HCEC 1CT (cell line): Measurements from ENCODE around the gene PCDHGA4.
"Not testable (repeated sequence)": the region's sequence is repeated elsewhere in the genome, so short reads cannot be mapped to it uniquely, and the experiment has no call there.

Experiments used
- DNase-seq: peaks from one replicate; pipeline ENCODE4 v3.0.0-alpha.2; 2017

PCDHGA4 gene

GRCh38 chr5:141349917-141350619 lies 4.8 kb upstream of the PCDHGA4 start, which contains the start of gene PCDHGB1:
TSS of gene PCDHGB1 (plus strand) at chr5:141350099. CDS start at chr5:141350261, 162 bp downstream.
- peak; percentile 59 for DNase-seq

- no peak for DNase-seq
These were observed 3.2 kb upstream of the PCDHGA4 start for GRCh38 chr5:141351591-141351990.

DNA sequence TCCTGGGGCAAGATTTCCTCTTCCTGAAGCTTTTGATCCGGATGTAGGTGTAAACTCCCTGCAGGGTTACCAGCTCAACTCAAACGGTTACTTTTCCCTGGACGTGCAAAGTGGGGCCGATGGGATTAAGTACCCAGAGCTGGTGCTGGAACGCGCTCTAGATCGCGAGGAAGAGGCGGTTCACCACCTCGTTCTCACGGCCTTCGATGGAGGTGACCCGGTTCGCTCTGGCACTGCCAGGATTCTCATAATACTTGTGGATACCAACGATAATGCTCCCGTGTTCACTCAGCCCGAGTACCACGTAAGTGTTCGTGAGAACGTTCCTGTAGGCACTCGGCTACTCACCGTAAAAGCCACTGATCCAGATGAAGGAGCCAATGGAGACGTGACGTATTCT lies 820 bp downstream of the PCDHGA4 start:
- no peak for DNase-seq

- DNase-seq, result no peak
These were observed 1.3 kb downstream of the PCDHGA4 start for GRCh38 chr5:141356133-141356532.

DNA sequence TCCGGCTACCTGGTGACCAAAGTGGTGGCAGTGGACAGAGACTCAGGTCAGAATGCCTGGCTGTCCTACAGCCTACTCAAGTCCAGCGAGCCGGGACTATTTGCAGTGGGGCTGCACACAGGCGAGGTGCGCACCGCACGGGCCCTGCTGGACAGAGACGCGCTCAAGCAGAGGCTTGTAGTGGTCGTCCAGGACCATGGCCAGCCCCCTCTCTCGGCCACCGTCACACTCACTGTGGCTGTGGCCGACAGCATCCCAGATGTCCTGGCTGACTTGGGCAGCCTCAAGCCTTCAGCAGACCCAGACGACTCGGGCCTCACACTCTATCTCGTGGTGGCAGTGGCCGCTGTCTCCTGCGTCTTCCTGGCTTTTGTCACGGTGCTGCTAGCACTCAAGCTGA lies 2.1 kb downstream of the PCDHGA4 start:
- DNase-seq, result no peak

GRCh38 chr5:141359790-141360426 lies 5.1 kb downstream of the PCDHGA4 start, which contains the start of gene PCDHGB2:
TSS of gene PCDHGB2 (plus strand) at chr5:141359994. CDS start at chr5:141360136, 142 bp downstream.
- DNase-seq, result peak; percentile 53

DNA sequence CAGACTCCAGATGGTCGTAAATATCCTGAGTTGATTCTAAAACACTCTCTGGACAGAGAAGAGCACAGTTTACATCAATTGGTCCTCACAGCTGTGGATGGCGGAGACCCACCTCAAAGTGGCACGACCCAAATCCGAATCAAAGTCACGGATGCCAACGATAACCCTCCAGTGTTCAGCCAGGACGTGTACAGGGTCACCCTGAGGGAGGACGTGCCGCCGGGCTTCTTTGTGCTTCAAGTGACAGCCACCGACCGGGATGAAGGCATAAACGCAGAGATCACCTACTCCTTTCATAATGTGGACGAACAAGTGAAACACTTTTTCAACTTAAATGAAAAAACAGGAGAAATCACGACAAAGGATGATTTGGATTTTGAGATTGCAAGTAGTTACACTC lies 5.9 kb downstream of the PCDHGA4 start:
- DNase-seq, result no peak

DNA sequence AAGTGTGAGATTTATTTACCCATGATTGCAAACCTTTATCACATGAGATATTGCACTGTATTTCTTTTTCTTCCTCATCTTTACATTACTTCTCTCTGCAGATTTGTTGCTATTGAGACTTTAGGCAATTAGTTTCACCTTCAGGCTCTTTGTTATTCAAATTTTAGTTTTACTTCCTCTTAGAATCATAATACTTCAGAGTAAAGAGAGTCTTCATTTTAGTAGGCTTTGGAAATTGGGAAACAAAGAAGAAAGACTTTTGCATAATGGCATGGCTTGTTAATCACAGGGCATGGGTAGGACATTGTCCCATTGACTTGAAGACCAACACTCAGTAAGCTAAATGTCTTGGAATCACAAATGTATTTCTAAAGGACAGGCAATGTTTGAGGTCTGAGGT lies 7.9 kb downstream of the PCDHGA4 start:
- no peak for DNase-seq

GRCh38 chr5:141363952-141364660 lies 9.3 kb downstream of the PCDHGA4 start, which contains the start of gene PCDHGA5:
TSS of gene PCDHGA5 (plus strand) at chr5:141364162. CDS start at chr5:141364331, 169 bp downstream.
- DNase-seq, result no peak

GRCh38 chr5:141366016-141366896 lies 11.4 kb downstream of the PCDHGA4 start:
- no peak for DNase-seq

DNA sequence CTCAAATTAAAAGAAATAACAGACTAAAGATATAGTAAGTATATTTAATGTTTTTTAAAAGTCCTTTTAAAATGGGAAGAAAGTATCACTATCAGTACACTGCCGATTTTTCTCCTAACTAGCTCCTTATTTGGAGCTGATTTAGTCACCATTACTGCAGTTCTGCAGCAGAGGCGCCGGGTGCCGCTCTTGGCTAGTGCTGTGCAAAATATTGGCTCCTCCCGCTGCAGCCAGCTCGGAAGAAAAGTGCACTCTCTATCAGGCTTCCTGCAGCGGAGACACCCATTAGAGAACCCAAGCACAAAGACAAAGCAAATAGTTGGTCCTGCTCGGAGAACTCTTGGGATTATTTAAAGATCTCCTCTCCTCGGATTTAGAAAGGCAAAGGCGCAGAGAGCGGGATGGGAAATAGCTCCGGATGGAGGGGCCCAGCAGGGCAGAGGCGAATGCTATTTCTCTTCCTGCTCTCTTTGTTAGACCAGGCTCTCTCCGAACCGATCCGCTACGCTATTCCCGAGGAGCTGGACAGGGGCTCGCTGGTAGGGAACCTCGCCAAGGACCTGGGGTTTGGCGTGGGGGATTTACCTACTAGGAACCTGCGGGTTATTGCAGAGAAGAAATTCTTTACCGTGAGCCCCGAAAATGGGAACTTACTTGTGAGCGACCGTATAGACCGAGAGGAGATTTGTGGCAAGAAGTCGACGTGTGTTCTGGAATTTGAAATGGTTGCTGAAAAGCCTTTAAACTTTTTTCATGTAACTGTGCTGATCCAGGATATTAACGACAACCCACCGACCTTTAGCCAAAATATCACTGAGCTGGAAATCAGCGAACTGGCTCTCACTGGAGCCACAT lies 15.4 kb downstream of the PCDHGA4 start, which contains the start of gene PCDHGB3:
Gene PCDHGB3 (plus strand): TSS at position 249 of the 855 bp plus-strand sequence. CDS start 153 bp downstream, at position 402.
- DNase-seq, result peak; percentile 77

GRCh38 chr5:141371572-141372475 lies 17.0 kb downstream of the PCDHGA4 start:
- no peak for DNase-seq

DNA sequence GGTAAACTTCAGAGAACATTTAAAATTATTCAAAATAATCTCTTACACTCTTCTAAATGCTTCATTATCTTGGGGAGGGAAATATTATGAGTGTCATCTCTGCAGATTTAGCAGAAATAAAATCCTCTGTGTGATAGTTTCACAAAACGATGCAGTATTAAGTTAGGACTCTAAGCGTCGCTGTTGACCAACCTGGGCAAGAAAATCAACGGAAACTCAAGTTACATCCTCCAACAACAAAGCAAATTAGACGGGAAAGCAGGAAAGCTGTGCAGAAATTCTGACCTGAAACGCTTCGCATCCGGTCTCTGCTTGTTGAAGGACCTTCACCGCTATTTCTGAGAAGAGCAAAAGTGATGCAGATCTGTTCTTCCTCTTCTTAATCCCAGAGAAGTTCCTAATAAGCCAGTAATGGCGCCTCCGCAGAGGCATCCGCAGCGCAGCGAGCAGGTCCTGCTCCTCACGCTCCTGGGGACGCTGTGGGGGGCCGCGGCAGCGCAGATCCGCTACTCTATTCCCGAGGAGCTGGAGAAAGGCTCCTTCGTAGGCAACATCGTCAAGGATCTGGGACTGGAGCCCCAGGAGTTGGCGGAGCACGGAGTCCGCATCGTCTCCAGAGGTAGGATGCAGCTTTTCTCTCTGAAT lies 19.0 kb downstream of the PCDHGA4 start, which contains the start of gene PCDHGA6:
Gene PCDHGA6 (plus strand): TSS at position 219 of the 645 bp plus-strand sequence. CDS start 193 bp downstream, at position 412.
- DNase-seq, result peak; percentile 32

- DNase-seq, result no peak
These were observed 19.8 kb downstream of the PCDHGA4 start for GRCh38 chr5:141374627-141375026.

- DNase-seq, result not testable (repeated sequence)
These were observed 20.8 kb downstream of the PCDHGA4 start for GRCh38 chr5:141375444-141376155.

DNA sequence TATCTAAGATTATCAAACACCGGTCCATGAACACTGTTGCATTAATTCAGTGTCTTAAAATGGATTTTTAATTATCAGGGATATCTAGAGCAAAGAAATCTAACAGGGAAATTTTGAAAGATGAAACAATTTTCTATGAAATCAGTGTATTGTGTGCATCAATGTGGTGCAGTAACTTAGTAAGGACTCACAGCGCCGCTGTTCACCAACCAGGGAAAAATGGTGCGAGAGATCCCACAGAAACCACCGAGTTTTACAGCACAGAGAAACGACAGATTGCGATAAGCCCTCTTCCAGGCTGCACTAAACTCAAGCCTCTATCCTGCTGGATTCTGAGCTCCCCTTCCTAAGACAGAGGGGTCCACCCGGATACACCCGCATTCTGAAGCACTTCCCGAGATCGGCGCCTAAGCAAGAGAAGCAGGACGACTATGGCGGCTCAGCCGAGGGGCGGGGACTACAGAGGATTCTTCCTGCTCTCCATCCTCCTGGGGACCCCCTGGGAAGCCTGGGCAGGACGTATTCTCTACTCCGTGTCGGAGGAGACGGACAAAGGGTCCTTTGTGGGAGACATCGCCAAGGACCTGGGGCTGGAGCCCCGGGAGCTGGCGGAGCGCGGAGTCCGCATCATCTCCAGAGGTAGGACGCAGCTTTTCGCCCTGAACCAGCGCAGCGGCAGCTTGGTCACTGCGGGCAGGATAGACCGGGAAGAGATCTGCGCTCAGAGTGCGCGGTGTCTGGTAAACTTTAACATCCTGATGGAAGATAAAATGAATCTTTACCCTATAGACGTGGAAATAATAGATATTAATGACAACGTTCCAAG lies 27.9 kb downstream of the PCDHGA4 start, which contains the start of gene PCDHGA7:
Gene PCDHGA7 (plus strand): TSS at position 274 of the 826 bp plus-strand sequence. CDS start 158 bp downstream, at position 432.
- DNase-seq, result peak; percentile 63

- DNase-seq, result no peak
These were observed 28.5 kb downstream of the PCDHGA4 start for GRCh38 chr5:141383345-141383744.
